NT2/D1 (cell line): ENCODE results near the gene KMT2C.

Experiments used
- DNase-seq: peaks from one replicate; pipeline ENCODE4 v3.0.0-alpha.2; 2011; ENCODE audit warnings: low read depth, low spot score
- H3K27me3 ChIP-seq: 2 replicates; pipeline ENCODE4 v1.6.0; 2011; ENCODE audit warnings: mild to moderate bottlenecking; ENCODE audit not compliant: insufficient read length, insufficient read depth
- H3K36me3 ChIP-seq: 2 replicates; pipeline ENCODE4 v1.6.1; 2011; ENCODE audit warnings: mild to moderate bottlenecking, low read length, mixed read lengths; ENCODE audit not compliant: insufficient read depth, insufficient read length
- H3K4me1 ChIP-seq: 2 replicates; pipeline ENCODE4 v1.5.1; 2011; ENCODE audit not compliant: insufficient read depth, insufficient read length
- H3K4me3 ChIP-seq: 2 replicates; pipeline ENCODE4 v1.5.1; 2011; ENCODE audit warnings: low read depth; ENCODE audit not compliant: insufficient read length
- H3K9ac ChIP-seq: 2 replicates; pipeline ENCODE4 v1.6.0; 2011; ENCODE audit warnings: low read depth; ENCODE audit not compliant: insufficient read length
- H3K9me3 ChIP-seq: 2 replicates; pipeline ENCODE4 v1.5.1; 2011; ENCODE audit warnings: mild to moderate bottlenecking, low read length; ENCODE audit not compliant: insufficient read depth
- SUZ12 ChIP-seq: IDR thresholded peaks from 2 replicates; pipeline ENCODE4 v1.6.1; 2011; ENCODE audit not compliant: insufficient read length, insufficient read depth; ENCODE audit errors: extremely low read depth
- YY1 ChIP-seq: IDR thresholded peaks from 2 replicates; pipeline ENCODE4 v1.6.1; 2011; ENCODE audit not compliant: insufficient read length, insufficient read depth
- ZNF274 ChIP-seq: IDR thresholded peaks from 2 replicates; pipeline ENCODE4 v1.6.1; 2011; ENCODE audit warnings: mild to moderate bottlenecking, low read depth, low read length

The KMT2C gene

DNA sequence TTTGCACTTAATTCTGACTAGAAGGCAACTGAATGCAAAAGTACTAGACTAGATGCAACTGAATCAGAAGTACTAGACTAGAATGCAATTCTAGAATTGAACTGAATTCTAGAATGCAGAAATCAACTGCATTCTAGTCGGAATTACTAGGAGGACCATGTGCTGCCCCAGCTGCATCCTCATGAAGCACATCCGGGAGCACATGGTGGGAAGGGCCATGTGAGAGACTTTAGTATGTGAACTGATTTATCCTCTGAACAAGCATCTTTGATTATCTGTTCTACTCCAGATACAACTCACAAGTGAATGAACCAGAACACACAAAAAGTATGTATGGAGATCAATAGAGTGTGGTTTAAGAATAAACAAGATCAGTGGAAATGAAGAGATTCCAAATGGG lies 295.2 kb downstream of the KMT2C start:
- no peak for TF ChIP-seq ZNF274
- no peak for TF ChIP-seq SUZ12
- TF ChIP-seq YY1: no peak
- no peak for DNase-seq
- Histone ChIP-seq H3K4me1 (no peaks in the 10 kb centered on the region), H3K9ac (no peak overlapping the region), H3K27me3 (no peaks in the 10 kb centered on the region), H3K9me3 (no peaks in the 10 kb centered on the region), H3K4me3 (no peak overlapping the region), H3K36me3 (peaks cover 41% of the 10 kb centered on the region)

DNA sequence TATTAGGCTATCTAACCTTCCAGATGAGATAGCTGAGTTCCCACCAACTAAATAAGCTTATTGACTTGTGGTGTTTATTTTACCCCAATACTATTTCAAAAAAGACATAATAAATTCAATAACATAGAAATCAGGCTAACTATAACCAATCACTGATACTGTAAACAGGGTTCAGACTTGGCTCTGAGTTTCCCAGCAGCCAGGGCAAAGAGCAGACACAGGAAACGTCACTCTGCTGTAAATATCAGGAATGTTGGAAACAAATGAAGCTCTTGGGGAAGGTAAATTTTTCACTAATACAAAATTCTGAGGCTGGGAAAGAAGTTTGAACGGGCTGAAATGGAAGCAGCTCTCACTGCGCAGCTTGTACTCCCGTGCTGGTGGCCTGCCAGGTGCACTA lies 295.7 kb downstream of the KMT2C start:
- Histone ChIP-seq H3K9me3 (no peaks in the 10 kb centered on the region), H3K9ac (no peak overlapping the region), H3K4me3 (no peak overlapping the region), H3K27me3 (no peaks in the 10 kb centered on the region), H3K36me3 (peaks cover 39% of the 10 kb centered on the region), H3K4me1 (no peaks in the 10 kb centered on the region)
- TF ChIP-seq YY1 (no peak), SUZ12 (no peak), ZNF274 (no peak)
- no peak for DNase-seq

DNA sequence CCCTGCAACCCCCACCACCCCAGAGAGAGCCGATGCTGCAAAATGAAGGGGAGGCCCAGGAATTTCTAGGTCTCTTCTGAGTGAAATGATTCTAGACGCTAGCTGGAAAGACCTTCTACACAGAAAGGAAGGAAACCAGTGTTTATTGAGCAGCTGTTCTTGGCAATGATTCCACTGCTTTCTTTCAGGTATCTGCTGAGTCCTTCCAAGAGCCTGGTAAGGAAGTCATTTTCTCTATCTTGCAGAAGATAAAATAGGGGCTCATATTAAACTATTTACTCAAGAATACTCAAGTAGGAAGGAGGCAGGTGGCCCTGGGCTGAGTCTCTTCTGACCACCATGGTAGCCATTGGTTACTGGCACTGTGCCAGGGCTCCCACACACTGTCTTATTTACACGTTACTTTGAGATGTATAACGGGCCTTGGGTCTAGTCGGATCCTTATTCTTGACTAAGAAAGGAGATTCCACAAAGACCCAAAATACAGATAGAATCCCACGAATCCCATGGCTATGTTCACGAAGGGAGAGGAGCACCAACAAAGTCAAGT lies 298.3 kb downstream of the KMT2C start:
- DNase-seq: no peak
- TF ChIP-seq ZNF274 (no peak), SUZ12 (no peak), YY1 (no peak)
- Histone ChIP-seq H3K9me3 (no peaks in the 10 kb centered on the region), H3K4me1 (no peaks in the 10 kb centered on the region), H3K4me3 (no peak overlapping the region), H3K9ac (no peak overlapping the region), H3K27me3 (no peaks in the 10 kb centered on the region), H3K36me3 (peaks cover 31% of the 10 kb centered on the region)

DNA sequence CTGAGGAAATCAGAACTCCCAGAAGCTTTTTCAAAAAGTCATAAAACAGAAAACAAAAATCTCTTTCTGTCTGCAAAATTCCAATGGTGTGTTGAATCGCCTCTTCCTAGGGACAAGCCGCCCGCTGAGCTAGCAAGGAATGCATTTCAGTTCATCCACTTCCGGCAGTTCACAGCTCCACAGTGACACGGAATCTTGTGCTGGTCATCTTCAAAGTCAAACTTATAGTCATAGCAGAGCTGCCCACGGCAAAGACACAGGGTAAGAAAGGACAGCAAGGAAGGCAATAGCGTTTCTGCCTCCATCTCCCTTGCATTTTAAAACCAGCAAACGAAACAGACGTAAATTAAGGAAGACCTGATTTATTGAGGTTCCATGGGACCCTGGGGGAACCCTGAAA lies 299.1 kb downstream of the KMT2C start:
- Histone ChIP-seq H3K4me1 (no peaks in the 10 kb centered on the region), H3K9me3 (no peaks in the 10 kb centered on the region), H3K36me3 (peaks cover 35% of the 10 kb centered on the region), H3K4me3 (no peak overlapping the region), H3K9ac (no peak overlapping the region), H3K27me3 (no peaks in the 10 kb centered on the region)
- TF ChIP-seq ZNF274 (no peak), SUZ12 (no peak), YY1 (no peak)
- no peak for DNase-seq

DNA sequence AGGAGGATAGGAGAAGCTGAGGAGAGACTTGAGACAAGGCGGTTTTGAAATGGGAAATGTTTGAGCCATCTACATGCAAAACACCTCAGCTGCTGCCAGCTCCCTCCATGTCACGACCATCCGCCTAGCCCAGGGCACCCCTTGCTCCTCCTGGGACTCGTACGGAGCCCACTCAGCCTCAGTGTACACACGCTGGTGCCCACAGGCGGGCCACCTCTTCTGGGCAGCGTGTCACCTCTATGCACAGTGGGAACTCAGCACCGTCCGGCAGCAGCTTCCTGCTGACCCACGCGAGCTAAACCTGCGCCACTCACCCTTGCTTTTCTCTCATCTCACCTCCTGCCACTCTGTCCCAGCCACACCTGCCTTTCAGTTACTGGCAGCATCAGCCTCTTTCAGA lies 302.0 kb downstream of the KMT2C start:
- H3K36me3 ChIP-seq: peaks cover 45% of the 10 kb centered on the region
- no peak for TF ChIP-seq SUZ12
- TF ChIP-seq ZNF274: no peak
- TF ChIP-seq YY1: no peak

DNA sequence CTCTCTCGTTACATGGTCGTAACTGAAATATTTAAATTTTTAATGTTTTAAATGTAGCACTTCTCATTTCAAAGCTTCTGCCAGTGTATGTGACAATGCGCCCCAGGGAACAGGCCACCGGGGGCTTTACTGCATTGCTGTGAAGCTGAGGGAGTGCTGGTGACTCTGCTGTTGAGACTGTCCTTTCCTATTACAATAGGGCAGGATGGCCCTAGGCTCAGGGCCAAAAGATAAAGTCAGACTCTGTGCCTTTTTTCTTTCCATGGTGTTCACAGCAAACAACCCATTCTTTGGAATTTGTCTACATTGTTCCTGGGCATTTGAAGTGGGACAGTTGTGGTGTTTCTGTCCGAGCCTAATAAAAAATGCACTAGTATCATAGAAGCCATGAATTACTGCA lies 303.0 kb downstream of the KMT2C start:
- Histone ChIP-seq H3K36me3 (peaks cover 37% of the 10 kb centered on the region), H3K4me3 (no peak overlapping the region), H3K9me3 (no peaks in the 10 kb centered on the region), H3K27me3 (no peaks in the 10 kb centered on the region), H3K4me1 (no peaks in the 10 kb centered on the region), H3K9ac (no peak overlapping the region)
- TF ChIP-seq YY1 (no peak), SUZ12 (no peak), ZNF274 (no peak)
- DNase-seq: no peak

More for the DNA sequence above, 302.0 kb downstream of the KMT2C start:
- Histone ChIP-seq H3K27me3 (no peaks in the 10 kb centered on the region), H3K4me1 (no peaks in the 10 kb centered on the region), H3K9ac (no peak overlapping the region), H3K9me3 (no peaks in the 10 kb centered on the region), H3K4me3 (no peak overlapping the region)
- no peak for DNase-seq

DNA sequence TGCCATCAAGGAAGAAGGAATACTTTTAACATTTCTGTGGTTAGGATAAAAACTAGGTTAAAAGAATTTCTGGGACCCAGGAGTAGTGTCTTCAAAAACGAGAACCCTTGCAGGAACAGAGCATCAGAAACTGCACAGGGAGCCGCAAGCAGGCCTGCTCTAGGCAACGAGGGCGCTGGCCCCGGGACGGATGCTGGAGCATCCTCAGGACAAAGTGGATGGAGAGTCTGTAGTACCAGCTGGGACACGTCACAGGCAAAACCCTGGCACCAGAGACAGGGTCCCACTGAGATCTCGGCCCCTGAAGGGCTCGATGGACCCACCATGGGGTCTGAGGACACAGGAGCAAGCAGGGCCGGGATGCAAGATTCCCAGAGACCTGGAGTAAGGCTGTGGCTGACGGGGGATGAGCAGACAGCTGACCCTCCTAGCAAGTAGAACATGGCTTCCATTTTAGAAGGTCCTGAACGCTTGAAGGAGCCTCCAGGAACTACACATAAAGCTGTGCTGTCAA lies 303.8 kb downstream of the KMT2C start:
- H3K27me3 ChIP-seq: no peaks in the 10 kb centered on the region
- peaks cover 37% of the 10 kb centered on the region for H3K36me3 ChIP-seq
- H3K9me3 ChIP-seq: no peaks in the 10 kb centered on the region
- DNase-seq: no peak
- H3K9ac ChIP-seq: no peak overlapping the region
- no peak for TF ChIP-seq ZNF274
- TF ChIP-seq SUZ12: no peak
- no peak for TF ChIP-seq YY1
- no peak overlapping the region for H3K4me3 ChIP-seq
- no peaks in the 10 kb centered on the region for H3K4me1 ChIP-seq
